Endothelial cell of umbilical vein (primary cell): Measurements from ENCODE around the gene GLOD4. TPM values are rescaled to one million over a fixed set of nuclear protein-coding genes. Genes with fewer than 3 reads are reported as not detected.

Source experiments
- BruUV-seq: library from RNA; stranded (reverse); fragments of 400-500 nt; replicated peaks from 2 replicates; lab custom pipeline; 2021; lab: Mats Ljungman, UMichigan
- CTCF ChIA-PET: fragments of 300-600, 350-600 bp; sonication (Branson Sonifier 250); formaldehyde crosslinking; loops from one replicate; lab custom pipeline; 2021; ENCODE audit warnings: antibody characterized with exemption, inconsistent platforms; lab: Charles Lee
- POLR2A ChIA-PET: fragments of 300-600, 350-600 bp; sonication (Branson Sonifier 250); formaldehyde crosslinking; loops from one replicate; lab custom pipeline; 2021; ENCODE audit warnings: antibody characterized with exemption, inconsistent platforms; lab: Charles Lee
- DNase-seq: peaks from one replicate; pipeline ENCODE4 v3.0.0-alpha.2; 2011; ENCODE audit warnings: low read depth, low spot score
- FAIRE-seq: peaks from 2 replicates; lab custom pipeline; 2011; peaks lifted over from hg19 to GRCh38; lab: Jason Lieb, UNC
- H2AFZ ChIP-seq: 2 replicates; pipeline ENCODE4 v1.6.0; 2012; ENCODE audit warnings: low read depth, low read length, control low read depth, inconsistent platforms
- H3K27ac ChIP-seq: 2 replicates; pipeline ENCODE4 v1.5.1; 2011; ENCODE audit warnings: low read depth, mild to moderate bottlenecking, control low read depth, low read length, moderate library complexity; ENCODE audit not compliant: insufficient read depth
- H3K27me3 ChIP-seq, 2 experiments: 2 replicates each; pipeline versions ENCODE4 v1.6.0 to v1.6.1; 2011; ENCODE audit warnings: low read length in 2 of 2, mixed read lengths in 1 of 2; ENCODE audit not compliant: control insufficient read depth in 2 of 2, insufficient read depth in 2 of 2
- H3K36me3 ChIP-seq, 2 experiments: 2 replicates in 1 of 2; 3 replicates in 1 of 2; pipeline ENCODE4 v1.5.1; 2011; ENCODE audit warnings: low read length in 2 of 2, mild to moderate bottlenecking in 1 of 2, moderate library complexity in 1 of 2; ENCODE audit not compliant: control insufficient read depth in 2 of 2, insufficient read depth in 2 of 2; ENCODE audit errors: extremely low read depth in 1 of 2
- H3K4me1 ChIP-seq: 3 replicates; pipeline ENCODE4 v1.5.1; 2011; ENCODE audit warnings: mild to moderate bottlenecking, low read length; ENCODE audit not compliant: control insufficient read depth, insufficient read depth; ENCODE audit errors: extremely low read depth
- H3K4me2 ChIP-seq: 2 replicates; pipeline ENCODE4 v1.6.1; 2011; ENCODE audit warnings: low read length, control low read depth, mixed read lengths; ENCODE audit not compliant: insufficient read depth
- H3K4me3 ChIP-seq, 3 experiments: fragments of 200-600 bp in 1 of 3; sonication (generic), shearing (Covaris generic) in 1 of 3; replicated peaks in 1 of 3; 2 replicates each; pipeline ENCODE4 v1.5.1; 2011 to 2016; ENCODE audit warnings: control low read depth in 3 of 3, low read length in 3 of 3, mild to moderate bottlenecking in 2 of 3, inconsistent platforms in 1 of 3, low read depth in 1 of 3, moderate library complexity in 1 of 3; ENCODE audit not compliant: insufficient read depth in 1 of 3
- H3K79me2 ChIP-seq: 2 replicates; pipeline ENCODE4 v1.6.0; 2012; ENCODE audit warnings: low read length, inconsistent platforms; ENCODE audit not compliant: control insufficient read depth, insufficient read depth
- H3K9ac ChIP-seq: replicated peaks from 2 replicates; pipeline ENCODE3; 2011; ENCODE audit warnings: low read length, control low read depth; ENCODE audit not compliant: insufficient read depth; ENCODE audit errors: extremely low read depth
- H3K9me1 ChIP-seq: replicated peaks from 3 replicates; pipeline ENCODE4 v1.6.0; 2011; ENCODE audit warnings: mild to moderate bottlenecking, low read length; ENCODE audit not compliant: control insufficient read depth, insufficient read depth; ENCODE audit errors: extremely low read depth
- H3K9me3 ChIP-seq: replicated peaks from 2 replicates; pipeline ENCODE4 v1.5.1; 2012; ENCODE audit warnings: low read length, inconsistent platforms; ENCODE audit not compliant: control insufficient read depth, insufficient read depth
- H4K20me1 ChIP-seq: replicated peaks from 2 replicates; pipeline ENCODE3; 2011; ENCODE audit warnings: mild to moderate bottlenecking, low read length; ENCODE audit not compliant: control insufficient read depth, insufficient read depth; ENCODE audit errors: extremely low read depth
- CTCF ChIP-seq, 2 donors: IDR thresholded peaks; 1 replicate in 1 of 2; 2 replicates in 1 of 2; pipeline ENCODE4 v1.5.1; 2011; ENCODE audit warnings: low read length in 2 of 2, mild to moderate bottlenecking in 2 of 2, moderate library complexity in 2 of 2, control low read depth in 1 of 2, inconsistent platforms in 1 of 2, low read depth in 1 of 2; ENCODE audit not compliant: insufficient read depth in 1 of 2; ENCODE audit errors: extremely low read depth in 1 of 2
- EZH2 ChIP-seq: IDR thresholded peaks from 2 replicates; pipeline ENCODE4 v1.6.1; 2012; ENCODE audit warnings: borderline replicate concordance, low read depth, mild to moderate bottlenecking, moderate library complexity, low read length, inconsistent platforms; ENCODE audit not compliant: severe bottlenecking
- FOS ChIP-seq: IDR thresholded peaks from 2 replicates; pipeline ENCODE4 v1.6.1; 2011; ENCODE audit warnings: mild to moderate bottlenecking, low read length, moderate library complexity, borderline replicate concordance; ENCODE audit not compliant: insufficient read depth
- GATA2 ChIP-seq: IDR thresholded peaks from 2 replicates; pipeline ENCODE4 v1.7.0; 2011; ENCODE audit warnings: low read depth, mild to moderate bottlenecking, moderate library complexity, mixed read lengths, low read length; ENCODE audit not compliant: insufficient read length, insufficient read depth
- JUN ChIP-seq: IDR thresholded peaks from 2 replicates; pipeline ENCODE4 v1.6.1; 2011; ENCODE audit warnings: borderline replicate concordance, low read depth; ENCODE audit not compliant: insufficient read length, insufficient read depth
- MAX ChIP-seq: IDR thresholded peaks from 2 replicates; pipeline ENCODE4 v1.6.1; 2011; ENCODE audit not compliant: insufficient read depth, insufficient read length
- MYC ChIP-seq: IDR thresholded peaks from one replicate; pipeline ENCODE4 v1.6.1; 2011; ENCODE audit warnings: mild to moderate bottlenecking, low read depth, low read length
- POLR2A ChIP-seq: IDR thresholded peaks from 2 replicates; pipeline ENCODE4 v1.6.1; 2012; ENCODE audit warnings: low read depth, mild to moderate bottlenecking, control low read depth, low read length
- POLR2AphosphoS5 ChIP-seq: IDR thresholded peaks from 2 replicates; pipeline ENCODE4 v1.6.1; 2012; ENCODE audit warnings: low read depth, mild to moderate bottlenecking, control low read depth, low read length, moderate library complexity; ENCODE audit not compliant: insufficient read depth
- dilution Hi-C: fragments of 300-500 bp; cut with MboI; formaldehyde crosslinking; loops from one replicate; pipeline ENCODE4 v1.15.0; 2019; ENCODE audit warnings: low sequenced_read_pairs; ENCODE audit not compliant: extremely low pct_ligation_motif_present
- intact Hi-C: fragments of 100-400 bp; cut with micrococcal nuclease; formaldehyde crosslinking; loops from one replicate; pipeline ENCODE4 v1.10.0; 2022
- polyA plus RNA-seq, 4 experiments: library from polyadenylated mRNA; depleted of rRNA in 3 of 4; stranded (reverse) in 3 of 4; unstranded in 1 of 4; fragments of >200 nt; gene quantifications; 2 replicates each; pipeline versions ENCODE4 v1.2.1 to v1.2.3, GENCODE V29; 2011 to 2012; ENCODE audit warnings: missing spikeins in 1 of 4
- total RNA-seq: library from RNA; stranded (reverse); gene quantifications from 2 replicates; pipeline ENCODE4 v1.2.3, GENCODE V29; 2021

GLOD4 gene
- total and polyA plus RNA-seq, 2 donors (not counting 3 experiments of a cell fraction or from before 2014, with no cell fraction given), result 41.3 to 84.2 TPM

GRCh38 chr17:792277-792676 is 10.2 kb upstream of the GLOD4 start:
- DNase-seq (no peak), FAIRE-seq (no peak)
- Histone ChIP-seq H3K27me3 (no peaks in the 10 kb centered on the region), H3K4me2 (no peak overlapping the region), H4K20me1 (no peaks in the 10 kb centered on the region), H3K9me1 (no peaks in the 10 kb centered on the region), H3K9ac (no peak overlapping the region), H3K9me3 (no peaks in the 10 kb centered on the region), H3K79me2 (no peaks in the 10 kb centered on the region), H3K36me3 (peaks cover 12 to 15% of the 10 kb centered on the region in 2 experiments), H3K27ac (no peak overlapping the region), H3K4me1 (peaks cover 10% of the 10 kb centered on the region), H3K4me3 (no peak overlapping the region), H2AFZ (no peak overlapping the region)
- BruUV-seq, result no TSS peak
- ChIA-PET CTCF (interaction anchor here (0.6 to 15.3 kb wide), 4 partner anchors 87 to 264 kb away, joined by 3 to 341 read pairs (median 6); partner anchors contain the start of gene NXN), POLR2A (no interaction called here)
- intact Hi-C loops, result no loop called here
- no peak for TF ChIP-seq EZH2
- TF ChIP-seq MAX, result no peak
- TF ChIP-seq FOS, result no peak
- TF ChIP-seq GATA2, result no peak
- TF ChIP-seq POLR2AphosphoS5, result no peak
- no peak for TF ChIP-seq POLR2A
- dilution Hi-C loops, result loop anchor here (25.0 kb wide), 1 partner anchor 195 kb away; the partner anchor contains the start of genes NXN and TIMM22

- FAIRE-seq (no peak), DNase-seq (no peak)
- peaks cover 12 to 15% of the 10 kb centered on the region in 2 experiments for H3K36me3 ChIP-seq
- peaks cover 10% of the 10 kb centered on the region for H3K4me1 ChIP-seq
- H3K27ac ChIP-seq, result no peak overlapping the region
- TF ChIP-seq EZH2 (no peak), GATA2 (no peak), CTCF (IDR thresholded peaks at IDR 0.05; ENCODE audit: extremely low read depth in 1 of 2, insufficient read depth in 1 of 2, low read depth in 1 of 2, low read length in 2 of 2) (no peak), MYC (no peak), JUN (no peak), POLR2A (no peak), POLR2AphosphoS5 (no peak), MAX (no peak), FOS (no peak)
- H4K20me1 ChIP-seq, result no peaks in the 10 kb centered on the region
- no peak overlapping the region for H2AFZ ChIP-seq
- H3K9me3 ChIP-seq, result no peaks in the 10 kb centered on the region
- intact Hi-C loops, result no loop called here
- no peak overlapping the region for H3K4me2 ChIP-seq
- POLR2A ChIA-PET, result no interaction called here
- dilution Hi-C loops, result loop anchor here (25.0 kb wide), 1 partner anchor 195 kb away; the partner anchor contains the start of genes NXN and TIMM22
- CTCF ChIA-PET, result interaction anchor here (1.2 to 15.3 kb wide), 3 partner anchors 88 to 264 kb away, joined by 3 to 341 read pairs (median 8); partner anchors contain the start of gene NXN
- H3K9ac ChIP-seq, result no peak overlapping the region
- H3K79me2 ChIP-seq, result no peaks in the 10 kb centered on the region
- no peak overlapping the region for H3K4me3 ChIP-seq
- no TSS peak for BruUV-seq
- no peaks in the 10 kb centered on the region for H3K27me3 ChIP-seq
- no peaks in the 10 kb centered on the region for H3K9me1 ChIP-seq
Measured at GRCh38 chr17:791829-792228, 9.7 kb upstream of the GLOD4 start.
